Stimulated activated CD8-positive, alpha-beta memory T cell treated with anti-CD3 and anti-CD28 coated beads, Interleukin-7, amount 100 ng/mL, for 48 hours (primary cell): ENCODE measurements around the gene CELF2.

Experiments
- DNase-seq, 2 donors: peaks; one replicate each; pipeline ENCODE4 v3.0.0-alpha.2; 2020; ENCODE audit warnings: low read depth in 1 of 2; ENCODE audit errors: extremely low read depth in 1 of 2

The CELF2 gene

DNA sequence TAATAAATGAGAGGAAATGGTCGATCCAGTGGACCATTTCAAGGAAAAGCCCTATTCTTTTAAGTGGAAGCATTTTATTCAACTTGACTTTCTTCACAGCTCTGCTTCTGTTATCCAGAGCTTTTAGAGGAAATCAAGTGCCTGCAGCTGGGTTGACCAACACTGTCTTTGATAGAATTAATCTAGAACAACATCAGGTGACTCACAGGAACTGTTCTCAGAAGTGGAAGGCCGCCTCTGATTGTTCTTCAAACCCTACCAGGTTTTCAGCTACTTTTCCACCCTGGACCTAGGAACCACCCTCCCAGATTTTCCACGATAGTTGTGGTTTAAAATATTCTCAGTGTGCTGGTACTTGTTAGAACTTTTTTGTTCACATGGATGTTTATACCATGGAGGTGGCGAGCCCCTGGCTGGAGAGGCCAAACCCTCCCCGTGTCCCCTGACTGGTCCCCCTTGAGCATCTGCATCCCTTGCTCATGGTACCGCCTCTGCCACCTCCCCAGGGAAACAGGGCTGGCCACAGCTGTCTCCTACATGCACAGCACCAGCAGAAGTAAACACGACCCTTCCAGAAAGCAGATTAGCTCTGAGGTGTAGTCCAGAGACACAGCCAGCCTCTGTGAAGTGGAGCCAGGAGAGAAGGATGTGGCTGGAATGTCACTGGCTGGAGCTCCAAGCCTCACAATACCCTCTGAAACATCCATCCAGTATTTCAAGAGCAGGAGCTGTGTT lies 300.4 kb downstream of the CELF2 start:
- no peak for DNase-seq

DNA sequence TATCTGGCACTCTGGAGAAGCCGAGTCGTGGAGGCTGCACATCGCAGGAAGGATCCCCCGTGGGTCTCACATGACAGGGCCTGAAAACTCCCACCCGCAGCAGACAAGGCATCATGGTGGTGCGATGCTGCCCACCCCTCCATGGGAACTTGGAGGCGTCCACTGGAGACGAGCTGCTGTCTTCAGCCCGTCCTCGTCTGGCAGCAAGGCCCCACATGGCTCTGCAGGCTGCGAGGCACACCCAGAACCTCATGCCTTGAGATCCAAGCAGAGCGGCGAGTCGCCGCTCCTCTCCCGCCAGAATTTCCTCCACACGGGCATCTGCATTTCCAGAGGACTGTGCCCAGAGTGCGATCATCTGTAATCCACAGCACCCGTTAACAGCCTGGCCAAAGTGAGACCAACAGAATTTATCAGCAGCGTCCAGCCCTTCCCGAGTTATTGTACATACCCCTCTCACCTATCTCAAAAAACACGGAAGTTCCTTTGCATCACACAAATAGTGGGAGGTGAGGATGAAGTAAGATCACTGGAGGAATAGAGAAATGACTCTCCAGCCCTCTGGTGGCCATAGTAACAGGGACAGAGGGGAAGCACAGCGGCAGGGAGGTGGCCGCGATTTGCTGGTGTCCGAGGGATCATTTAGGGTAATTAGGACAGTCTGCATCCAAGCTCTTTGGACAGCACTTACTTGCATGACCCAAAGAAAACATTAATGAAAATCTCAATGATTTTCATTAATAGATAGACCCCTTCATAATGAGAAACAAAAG lies 301.3 kb downstream of the CELF2 start:
- no peak for DNase-seq

DNA sequence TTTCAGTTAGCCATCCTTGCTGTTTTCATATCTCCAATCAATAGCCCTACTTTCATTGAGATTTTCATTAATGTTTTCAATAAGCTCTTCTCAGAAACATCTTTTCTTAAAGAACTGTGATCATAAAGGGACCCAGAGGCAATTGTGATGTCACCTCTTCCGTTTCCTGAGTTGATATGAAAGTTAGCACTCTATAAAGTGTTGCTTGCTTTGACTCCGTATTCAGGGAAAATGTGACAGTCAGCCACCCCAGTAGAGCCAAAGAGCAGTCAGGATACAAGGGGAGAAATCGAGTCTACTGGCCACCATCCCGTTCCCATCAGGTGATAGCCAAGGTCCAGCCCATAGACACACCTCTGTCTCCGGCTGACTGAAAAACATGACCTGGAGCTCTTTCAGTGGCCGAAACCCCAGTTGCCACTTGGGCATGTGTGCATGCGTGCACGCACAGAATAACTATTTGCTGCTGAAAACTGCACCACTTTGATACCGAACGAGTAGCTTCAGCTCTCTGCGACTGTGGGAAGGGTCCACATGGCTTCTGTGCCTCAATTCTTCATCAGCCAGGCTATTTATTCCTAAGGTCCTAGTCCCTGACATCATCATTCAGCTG lies 302.4 kb downstream of the CELF2 start:
- DNase-seq: no peak

DNA sequence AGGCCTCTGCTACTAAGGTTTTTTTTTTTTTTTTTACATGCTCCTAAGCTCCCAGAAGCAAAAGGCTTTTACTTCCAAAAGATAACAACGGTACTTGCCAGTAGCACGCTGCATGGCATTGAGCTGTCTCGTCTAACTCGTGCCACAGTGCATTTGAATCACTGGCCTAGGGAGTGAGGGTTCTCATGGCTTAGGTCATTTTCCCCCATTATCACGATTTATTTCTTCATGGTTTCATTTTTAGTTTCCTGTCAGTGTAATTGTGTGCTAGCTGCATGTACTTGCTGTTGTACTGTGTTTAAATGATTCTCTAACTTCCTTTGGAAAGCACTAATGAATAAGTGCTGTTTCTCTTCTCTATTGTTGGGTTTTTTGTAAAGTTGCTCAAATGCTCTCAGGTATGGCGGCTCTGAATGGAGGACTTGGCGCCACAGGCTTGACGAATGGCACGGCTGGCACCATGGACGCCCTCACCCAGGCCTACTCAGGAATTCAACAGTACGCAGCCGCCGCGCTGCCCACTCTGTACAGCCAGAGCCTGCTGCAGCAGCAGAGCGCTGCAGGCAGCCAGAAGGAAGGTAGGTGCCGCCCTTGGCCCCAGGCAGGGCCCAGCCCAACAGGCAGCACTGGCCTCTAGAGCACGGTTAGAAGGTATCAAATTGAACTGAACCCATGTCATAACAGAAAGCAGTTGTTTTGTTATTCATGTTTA lies 303.3 kb downstream of the CELF2 start:
- DNase-seq: no peak

DNA sequence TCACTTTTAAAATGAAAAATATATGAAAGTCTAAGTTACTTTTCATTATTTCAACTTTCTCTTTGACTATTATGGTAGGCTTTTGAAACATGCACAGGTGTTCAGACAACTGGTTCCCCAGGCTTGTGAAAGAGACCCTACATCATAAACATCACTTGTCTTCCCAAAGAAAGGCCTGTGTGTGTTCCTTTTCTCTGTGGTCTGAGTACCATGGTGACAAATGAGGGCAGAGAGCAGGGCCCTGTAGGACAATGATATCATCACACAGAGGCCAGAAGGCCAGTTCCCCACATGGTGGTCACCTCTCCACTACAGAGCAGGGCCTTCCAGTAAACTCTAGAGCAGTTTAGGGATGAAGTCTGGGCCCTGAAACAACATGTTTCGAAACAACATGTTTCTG lies 305.0 kb downstream of the CELF2 start:
- no peak for DNase-seq

DNA sequence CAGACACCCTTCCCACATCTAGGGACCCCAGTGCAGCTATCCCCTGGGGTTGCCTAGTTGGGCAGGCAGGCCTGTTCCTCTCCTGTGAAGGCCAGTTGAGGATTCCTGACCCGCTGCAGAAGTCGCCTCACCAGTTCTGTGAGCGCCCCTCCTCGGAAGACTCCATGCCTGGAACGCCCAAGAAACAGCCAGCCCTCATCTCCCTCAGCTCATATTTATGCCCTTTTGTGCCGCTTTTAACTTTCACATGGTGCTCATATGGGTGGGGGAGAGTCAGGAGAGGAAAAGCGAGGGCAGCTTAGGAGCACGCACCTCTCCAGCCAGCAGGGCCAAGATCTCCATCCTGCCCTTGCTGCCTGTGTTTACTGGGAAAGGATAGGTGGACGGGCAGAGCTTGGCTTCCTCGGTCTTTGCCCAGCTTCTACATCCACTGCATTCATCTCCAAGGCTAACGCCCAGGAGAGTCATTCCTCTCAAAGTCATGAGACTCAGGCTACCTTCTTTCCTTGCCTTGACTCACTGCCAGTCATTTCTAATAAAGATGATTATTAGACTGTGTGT lies 307.2 kb downstream of the CELF2 start:
- DNase-seq: no peak

DNA sequence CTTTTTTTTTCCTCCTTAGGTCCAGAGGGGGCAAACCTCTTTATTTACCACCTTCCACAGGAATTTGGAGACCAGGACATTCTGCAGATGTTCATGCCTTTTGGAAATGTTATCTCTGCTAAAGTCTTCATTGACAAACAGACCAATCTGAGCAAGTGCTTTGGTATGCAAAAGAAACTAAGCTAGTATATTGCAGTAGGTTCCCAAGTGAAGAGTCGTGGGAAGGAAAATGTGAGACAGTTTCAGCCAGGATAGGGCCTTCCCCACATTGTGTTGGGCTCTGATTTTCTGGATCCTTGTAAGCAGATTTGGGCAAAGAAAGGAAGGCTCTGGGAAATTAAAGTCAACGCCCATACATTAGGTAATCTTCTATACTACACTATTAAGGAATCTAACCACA lies 308.1 kb downstream of the CELF2 start:
- DNase-seq: no peak

DNA sequence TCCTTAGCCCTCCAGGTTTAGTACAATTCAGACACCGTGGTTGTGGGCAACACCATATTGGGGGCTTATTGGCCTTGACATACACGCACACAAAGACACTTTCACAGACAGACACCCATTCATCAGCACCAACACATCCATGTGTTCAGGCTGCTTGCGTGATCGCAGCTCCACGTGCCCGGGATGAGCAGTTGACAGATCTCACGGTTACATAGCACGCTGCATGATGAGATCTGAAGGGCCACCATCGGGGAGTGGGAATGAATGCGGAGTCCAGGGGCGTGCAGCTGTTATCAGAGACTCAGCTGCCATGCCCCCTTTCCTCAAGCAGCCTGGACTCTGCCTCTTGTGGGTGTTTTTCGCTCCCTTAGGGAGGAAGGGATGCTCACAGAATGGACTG lies 308.6 kb downstream of the CELF2 start:
- no peak for DNase-seq

DNA sequence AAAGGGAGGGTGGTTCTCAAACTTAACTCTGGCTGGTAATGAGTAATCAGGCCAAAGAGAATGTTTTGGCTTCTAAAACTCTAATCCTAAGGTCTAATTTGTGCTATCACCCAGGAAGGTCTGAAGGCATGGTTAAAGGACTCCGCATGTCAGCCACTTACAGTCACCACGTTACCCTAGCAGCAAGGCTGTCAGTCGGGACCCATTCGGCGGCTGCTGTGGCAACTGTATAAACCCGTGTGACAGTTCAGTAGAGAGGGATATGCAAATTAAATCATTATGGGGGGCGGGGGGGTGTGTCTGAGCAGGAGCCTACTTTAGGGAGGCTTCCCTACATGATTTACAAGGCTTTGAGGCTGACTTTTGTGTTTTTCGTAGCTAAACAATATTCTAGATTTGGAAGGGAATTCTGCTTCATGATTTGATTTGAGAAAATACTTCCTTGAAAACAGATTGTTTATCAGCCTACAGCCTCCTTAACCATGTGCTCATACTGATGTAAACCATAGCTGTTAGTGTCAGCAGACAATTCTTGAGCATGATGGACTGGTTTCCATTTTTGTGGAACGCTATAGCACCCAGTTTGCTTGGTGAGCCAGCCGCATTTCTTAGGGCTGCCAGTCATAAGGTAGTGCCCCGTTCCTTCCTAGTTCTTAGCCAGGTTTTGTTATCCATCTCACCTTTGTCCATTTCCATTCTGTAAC lies 309.4 kb downstream of the CELF2 start:
- no peak for DNase-seq

DNA sequence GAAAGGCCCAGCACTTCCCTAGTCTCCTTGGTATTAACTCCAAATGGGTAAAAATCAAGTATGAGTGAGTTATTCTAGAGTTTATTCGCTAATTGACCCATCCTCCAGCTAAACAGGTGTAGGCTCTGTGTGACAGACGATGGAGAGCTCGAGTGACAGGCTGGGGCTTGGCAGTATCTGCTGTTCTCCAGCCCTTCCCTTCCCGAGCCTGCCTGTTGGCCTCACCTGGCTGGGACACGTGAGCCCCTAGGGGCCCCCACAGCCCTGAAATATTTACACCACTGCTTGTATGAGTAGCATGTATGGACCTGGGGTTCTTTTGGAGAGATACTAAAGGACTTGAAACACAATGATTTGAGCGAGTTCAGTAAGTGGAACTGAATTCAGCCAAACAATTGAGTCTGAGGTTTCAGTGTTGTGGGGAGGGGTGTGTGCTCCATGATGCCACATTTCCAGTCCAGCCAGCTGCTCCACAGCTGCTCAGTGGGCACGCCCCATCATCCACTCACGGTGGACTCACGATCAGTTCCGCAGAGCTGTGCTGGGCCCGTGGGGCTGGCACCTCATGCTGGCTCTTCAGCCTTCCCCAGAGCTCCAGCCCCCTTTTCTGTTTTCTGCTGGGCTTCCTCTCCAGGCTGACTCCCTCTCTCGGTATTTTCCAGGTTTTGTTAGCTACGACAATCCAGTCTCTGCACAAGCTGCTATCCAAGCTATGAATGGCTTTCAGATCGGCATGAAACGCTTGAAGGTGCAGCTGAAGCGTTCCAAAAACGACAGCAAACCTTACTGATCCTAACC lies 310.8 kb downstream of the CELF2 start:
- DNase-seq: no peak

DNA sequence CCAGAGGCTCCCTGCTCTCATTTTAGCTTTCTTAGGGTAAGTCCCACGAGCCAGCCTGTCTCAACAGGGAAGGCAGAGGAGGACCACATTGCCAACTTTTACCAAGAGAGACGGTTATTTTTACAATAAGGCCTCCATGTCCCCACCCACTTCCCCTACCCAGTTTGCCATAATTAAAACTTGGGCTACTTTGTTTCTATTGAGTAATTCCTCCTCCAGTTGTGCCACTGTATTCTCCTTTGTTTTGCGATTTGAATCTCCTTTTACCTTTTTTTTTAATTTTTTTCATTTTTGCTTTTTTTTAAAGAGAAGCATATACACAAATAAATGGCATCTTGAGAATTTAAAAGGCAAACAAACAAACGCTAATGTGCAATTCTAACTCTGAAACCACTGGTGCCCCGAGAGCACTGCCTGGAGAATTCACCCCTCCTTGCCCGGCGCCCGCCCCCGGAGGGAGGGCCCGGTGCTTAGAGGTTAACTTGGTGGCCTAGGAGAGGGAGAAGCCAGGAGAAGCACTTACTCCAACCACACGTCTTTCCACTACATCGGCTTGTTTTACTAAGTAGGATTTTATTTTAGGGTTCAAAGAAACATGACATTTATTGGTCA lies 311.5 kb downstream of the CELF2 start:
- no peak for DNase-seq

DNA sequence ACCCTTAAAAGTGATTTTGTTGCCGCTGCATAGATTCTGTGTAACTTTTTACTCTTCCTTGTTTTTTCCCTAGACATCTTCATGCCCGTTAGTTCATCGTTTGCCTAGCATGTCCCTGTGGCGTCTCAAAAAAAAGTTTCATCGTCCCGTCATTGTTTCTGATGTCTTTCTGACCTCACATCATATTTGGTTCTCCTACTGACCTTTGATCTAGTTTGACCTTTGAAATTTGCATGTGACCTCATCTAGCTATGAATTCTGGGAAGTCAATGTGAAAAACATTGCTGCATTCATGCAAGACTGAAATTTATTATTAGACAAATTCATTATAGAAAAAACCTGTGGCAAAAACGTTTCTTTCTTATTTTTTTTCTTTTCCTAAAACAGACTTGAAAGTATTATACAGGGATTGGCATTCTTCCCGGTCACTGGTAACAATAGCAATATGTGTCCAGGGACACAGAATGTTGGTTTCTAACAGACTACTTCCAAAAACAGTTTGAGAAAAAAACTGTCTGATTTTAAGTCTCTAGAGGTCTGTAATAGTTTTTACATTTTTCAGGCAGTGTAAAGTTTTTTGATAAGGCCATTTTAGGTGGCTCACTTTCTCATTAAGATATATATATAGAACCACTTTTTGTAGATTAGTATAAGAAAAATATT lies 312.8 kb downstream of the CELF2 start:
- DNase-seq: no peak

DNA sequence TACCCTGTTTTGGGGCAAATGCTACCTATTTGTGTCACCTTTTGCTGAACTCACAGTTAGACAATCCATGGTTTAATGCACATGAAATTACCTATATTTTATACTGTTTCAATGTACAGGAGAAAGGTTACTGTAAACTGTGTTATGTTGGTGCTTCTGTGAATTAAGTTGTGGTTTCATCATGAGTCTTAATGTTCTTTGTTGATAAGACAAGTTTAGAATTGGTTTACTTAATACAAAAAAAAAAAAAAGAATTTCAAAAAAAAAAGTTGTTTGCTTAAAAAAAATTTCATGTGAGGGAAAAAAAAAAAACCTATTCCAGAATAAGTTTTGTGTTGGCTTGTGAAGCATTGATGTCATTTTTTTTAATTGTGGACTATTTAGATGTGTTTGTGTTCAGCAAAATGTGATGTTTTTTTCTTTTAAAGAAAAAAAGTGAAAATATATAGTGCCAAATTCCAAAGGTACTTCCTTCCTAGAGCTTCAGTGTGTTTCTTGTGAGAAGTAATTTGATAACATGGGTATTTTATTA lies 313.4 kb downstream of the CELF2 start:
- no peak for DNase-seq

DNA sequence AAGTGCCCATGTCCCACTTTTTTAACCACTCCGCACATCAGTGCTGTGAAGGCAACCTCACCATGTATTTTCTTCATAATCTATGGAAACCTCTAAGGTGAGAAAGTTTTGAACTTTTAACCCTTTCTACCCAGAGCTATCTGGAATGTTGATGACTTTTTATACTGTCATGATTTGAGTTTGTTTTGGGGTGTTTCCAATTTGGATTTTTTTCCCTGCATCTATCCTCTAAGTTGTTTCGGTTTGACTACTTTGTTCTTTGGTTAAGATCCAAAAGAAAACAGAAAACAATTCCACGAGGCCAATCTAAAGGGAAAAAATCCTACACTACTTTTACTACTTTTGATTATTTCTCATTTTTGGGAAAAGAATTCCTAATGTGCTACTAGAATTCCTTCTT lies 314.1 kb downstream of the CELF2 start:
- DNase-seq: no peak

DNA sequence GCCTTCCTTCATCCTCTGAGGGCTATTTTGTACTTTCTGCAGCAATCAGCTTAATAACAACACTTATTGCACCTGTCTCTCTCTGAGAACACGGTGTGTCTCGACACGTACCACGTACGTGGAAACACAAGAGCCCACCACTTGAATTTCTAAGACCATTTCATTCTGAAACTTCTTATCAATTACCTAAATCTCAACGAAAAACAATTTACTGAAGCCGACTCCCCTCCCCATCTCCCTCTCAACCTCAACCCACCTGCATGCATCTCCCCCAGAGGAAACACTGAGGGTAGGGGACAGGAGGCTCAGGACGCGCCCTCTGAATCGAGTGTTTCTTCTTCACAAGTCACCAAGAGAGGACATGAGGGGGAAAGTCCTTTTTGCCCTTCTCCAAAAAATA lies 315.2 kb downstream of the CELF2 start:
- DNase-seq: no peak

DNA sequence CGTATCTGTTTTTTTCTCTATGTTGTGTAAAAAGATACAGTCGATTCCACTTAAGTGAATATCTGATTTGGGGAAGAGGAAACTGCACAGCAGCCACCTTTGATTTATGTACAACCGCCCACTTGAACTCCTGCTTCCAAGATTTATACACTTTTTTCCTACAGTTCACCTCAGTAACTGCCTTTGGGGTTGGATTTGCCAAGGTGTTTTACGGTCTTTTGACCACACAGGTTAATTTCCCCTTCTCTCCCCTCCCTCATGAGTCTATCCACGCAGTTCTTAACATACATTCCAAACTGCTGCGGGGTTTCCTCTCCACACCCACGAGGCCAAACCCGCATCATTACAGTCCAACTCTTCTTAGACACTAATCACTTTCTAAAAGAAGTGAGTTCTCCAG lies 316.8 kb downstream of the CELF2 start:
- DNase-seq: no peak

DNA sequence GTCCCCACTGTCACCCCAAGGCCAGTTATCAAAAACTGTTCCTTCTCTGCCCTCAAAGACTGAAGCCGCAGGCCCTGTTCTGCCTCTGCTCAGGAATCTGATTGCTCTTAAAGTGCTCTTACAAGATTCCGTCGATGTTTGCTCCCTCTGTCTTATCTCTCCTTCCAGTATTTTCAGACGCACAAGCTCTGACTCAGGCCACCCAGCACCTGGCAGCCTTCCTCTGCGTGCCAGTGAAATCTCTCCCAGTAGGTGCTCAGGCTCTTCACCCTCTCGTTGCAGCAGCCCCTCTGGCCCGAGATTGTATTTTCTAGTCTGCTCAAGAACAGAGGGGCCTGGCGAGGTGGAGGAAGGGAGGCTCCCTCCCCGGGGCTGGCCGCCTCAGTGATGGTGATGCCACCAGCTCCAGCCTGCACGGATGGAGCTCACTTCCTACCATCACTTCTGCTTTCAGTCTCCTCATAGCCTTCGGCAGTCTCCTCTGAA lies 317.5 kb downstream of the CELF2 start:
- DNase-seq: no peak

DNA sequence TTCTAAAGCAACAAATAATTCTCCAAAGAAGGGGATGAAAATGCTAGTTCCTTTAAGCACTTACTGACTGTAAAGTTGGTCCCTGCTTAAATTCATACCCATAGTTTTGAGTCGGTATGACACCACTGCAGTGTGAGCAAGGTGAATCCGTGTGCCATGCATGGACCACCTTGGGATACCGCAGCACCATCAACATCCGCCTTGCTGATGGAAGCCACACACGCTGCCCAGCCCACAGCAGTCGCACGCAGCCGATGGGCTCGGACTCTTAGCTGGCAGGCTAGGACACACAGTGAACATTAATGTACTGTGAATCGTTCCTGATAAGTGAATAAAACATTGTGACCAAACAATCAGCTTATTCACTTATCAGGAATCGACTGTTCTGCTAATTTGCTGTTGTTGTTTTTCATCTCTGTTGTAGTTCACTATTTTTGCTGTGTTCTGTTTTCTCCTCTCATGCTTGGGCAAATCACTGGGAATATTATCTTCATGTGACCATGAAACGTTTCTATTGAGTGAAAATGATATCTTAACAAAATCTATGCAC lies 318.3 kb downstream of the CELF2 start:
- DNase-seq: no peak
